ENCODE results near the gene TSPAN3. TPM values are rescaled to one million over a fixed set of nuclear protein-coding genes. Genes with fewer than 3 reads are reported as not detected.

TSPAN3 gene
- total RNA-seq, 4 donors from 2014 or later = 330 to 637 (median 593) TPM

- H3K9me3 ChIP-seq = no peaks in the 10 kb centered on the region
- intact Hi-C loops (cut with DNase I) = no loop called here
- H3K4me1 ChIP-seq = peaks cover 0 to 2% of the 10 kb centered on the region in 2 donors
- no peak overlapping the region for H3K4me3 ChIP-seq (replicated peaks in 1 of 3)
- DNase-seq = no peak
- WGBS, 2 donors = 93 to 98% methylated on average over 2 of the region's 2 CpGs
- no peaks in the 10 kb centered on the region for H3K27me3 ChIP-seq
- TF ChIP-seq, protein P1, sequence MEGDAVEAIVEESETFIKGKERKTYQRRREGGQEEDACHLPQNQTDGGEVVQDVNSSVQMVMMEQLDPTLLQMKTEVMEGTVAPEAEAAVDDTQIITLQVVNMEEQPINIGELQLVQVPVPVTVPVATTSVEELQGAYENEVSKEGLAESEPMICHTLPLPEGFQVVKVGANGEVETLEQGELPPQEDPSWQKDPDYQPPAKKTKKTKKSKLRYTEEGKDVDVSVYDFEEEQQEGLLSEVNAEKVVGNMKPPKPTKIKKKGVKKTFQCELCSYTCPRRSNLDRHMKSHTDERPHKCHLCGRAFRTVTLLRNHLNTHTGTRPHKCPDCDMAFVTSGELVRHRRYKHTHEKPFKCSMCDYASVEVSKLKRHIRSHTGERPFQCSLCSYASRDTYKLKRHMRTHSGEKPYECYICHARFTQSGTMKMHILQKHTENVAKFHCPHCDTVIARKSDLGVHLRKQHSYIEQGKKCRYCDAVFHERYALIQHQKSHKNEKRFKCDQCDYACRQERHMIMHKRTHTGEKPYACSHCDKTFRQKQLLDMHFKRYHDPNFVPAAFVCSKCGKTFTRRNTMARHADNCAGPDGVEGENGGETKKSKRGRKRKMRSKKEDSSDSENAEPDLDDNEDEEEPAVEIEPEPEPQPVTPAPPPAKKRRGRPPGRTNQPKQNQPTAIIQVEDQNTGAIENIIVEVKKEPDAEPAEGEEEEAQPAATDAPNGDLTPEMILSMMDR (IDR thresholded peaks at IDR 0.05) = no peak
- TF ChIP-seq POLR2A (IDR thresholded peaks at IDR 0.05) = no peak
- H3K36me3 ChIP-seq = no peaks in the 10 kb centered on the region
- no peak overlapping the region for H3K27ac ChIP-seq
Measured at GRCh38 chr15:77112838-77113504, 42.1 kb upstream of the TSPAN3 start.

- intact Hi-C loops (cut with DNase I) = no loop called here
- Histone ChIP-seq H3K4me3 (replicated peaks in 1 of 3) (no peak overlapping the region), H3K27me3 (no peaks in the 10 kb centered on the region), H3K9me3 (no peaks in the 10 kb centered on the region), H3K4me1 (peaks cover 8 to 12% of the 10 kb centered on the region in 2 donors), H3K36me3 (no peaks in the 10 kb centered on the region), H3K27ac (no peak overlapping the region)
- WGBS, 2 donors = 79 to 96% methylated on average over 3 of the region's 3 CpGs
- TF ChIP-seq, protein P1 (IDR thresholded peaks at IDR 0.05) = no peak
- TF ChIP-seq POLR2A (IDR thresholded peaks at IDR 0.05) = no peak
- DNase-seq = no peak
Measured at GRCh38 chr15:77111789-77112188, 40.9 kb upstream of the TSPAN3 start.

GRCh38 chr15:77107531-77108355 lies 36.8 kb upstream of the TSPAN3 start:
- Histone ChIP-seq H3K4me1 (peaks cover 14 to 25% of the 10 kb centered on the region in 2 donors), H3K4me3 (replicated peaks in 1 of 3) (no peak overlapping the region), H3K27me3 (no peaks in the 10 kb centered on the region), H3K9me3 (no peaks in the 10 kb centered on the region), H3K27ac (peak overlapping the region in 1 of 3 donors; percentile 45), H3K36me3 (no peaks in the 10 kb centered on the region)
- WGBS, 2 donors = 47 to 52% methylated on average over 8 to 9 of the region's 9 CpGs
- intact Hi-C loops (cut with DNase I) = loop anchor here (10.0 kb wide), 1 partner anchor 83 kb away; no protein-coding TSS in a partner anchor
- DNase-seq = peak; percentile 65 to 73
- TF ChIP-seq, protein P1 (IDR thresholded peaks at IDR 0.05) = peak in 4 of 6 experiments; percentile 27 to 67 (median 60)
- TF ChIP-seq POLR2A (IDR thresholded peaks at IDR 0.05) = no peak

GRCh38 chr15:77107068-77107467 lies 36.2 kb upstream of the TSPAN3 start:
- H3K36me3 ChIP-seq = no peaks in the 10 kb centered on the region
- DNase-seq = peak; percentile 26 to 37
- no peaks in the 10 kb centered on the region for H3K27me3 ChIP-seq
- WGBS, 2 donors = 32 to 59% methylated on average over 2 of the region's 2 CpGs
- H3K4me3 ChIP-seq (replicated peaks in 1 of 3) = no peak overlapping the region
- peaks cover 14 to 25% of the 10 kb centered on the region in 2 donors for H3K4me1 ChIP-seq
- peak overlapping the region in 1 of 3 donors; percentile 45 for H3K27ac ChIP-seq
- no peak for TF ChIP-seq POLR2A (IDR thresholded peaks at IDR 0.05)
- TF ChIP-seq, protein P1 (IDR thresholded peaks at IDR 0.05) = no peak
- no peaks in the 10 kb centered on the region for H3K9me3 ChIP-seq
- intact Hi-C loops (cut with DNase I) = loop anchor here (10.0 kb wide), 1 partner anchor 82 kb away; no protein-coding TSS in a partner anchor
